ENCODE results near the gene NTRK1.
"Not testable (repeated sequence)": the region's sequence is repeated elsewhere in the genome, so short reads cannot be mapped to it uniquely, and the experiment has no call there.

NTRK1 gene

DNA sequence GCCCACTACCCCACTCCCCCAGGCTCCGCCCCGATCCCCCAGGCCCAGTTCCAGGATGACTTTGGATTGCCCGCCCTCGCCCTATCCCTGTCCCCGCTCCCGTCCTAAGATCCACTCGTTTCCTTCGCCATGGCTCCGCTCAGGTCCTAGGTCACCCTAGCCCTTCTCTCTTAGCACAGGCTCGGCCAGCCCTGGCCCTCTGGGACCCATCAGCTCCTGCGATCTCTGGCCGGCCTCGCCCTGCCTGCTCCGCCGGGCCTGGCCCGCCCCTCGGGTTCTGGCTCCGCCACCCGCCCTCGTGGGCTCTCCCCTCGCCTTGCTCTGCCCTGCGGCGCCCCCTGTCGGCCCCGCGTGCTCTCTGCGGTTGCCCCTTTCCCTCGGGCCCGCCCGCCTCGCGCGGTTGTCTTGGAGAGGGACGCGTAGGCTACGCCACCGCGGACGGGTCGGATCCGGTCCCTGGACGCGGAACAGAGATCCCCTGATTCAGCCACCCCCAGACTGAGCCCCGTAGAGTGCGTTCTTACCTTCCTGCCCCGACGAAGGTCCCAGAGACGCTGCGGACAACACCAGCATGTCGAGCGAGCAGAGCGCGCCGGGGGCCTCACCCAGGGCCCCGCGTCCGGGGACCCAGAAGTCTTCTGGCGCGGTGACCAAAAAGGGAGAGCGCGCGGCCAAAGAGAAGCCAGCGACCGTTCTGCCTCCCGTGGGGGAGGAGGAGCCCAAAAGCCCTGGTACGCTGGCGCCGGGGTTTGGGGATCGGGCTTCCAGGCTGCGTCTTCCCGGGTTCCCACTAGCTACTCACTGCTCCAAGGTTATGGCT lies 59.8 kb downstream of the NTRK1 start, which contains the start of gene LRRC71:
LRRC71 (plus strand) TSS at position 400 of the 820 bp plus-strand sequence; CDS start at position 572, 172 bp downstream.
- DNase-seq = peak in 1 of 2 experiments; percentile 66

DNA sequence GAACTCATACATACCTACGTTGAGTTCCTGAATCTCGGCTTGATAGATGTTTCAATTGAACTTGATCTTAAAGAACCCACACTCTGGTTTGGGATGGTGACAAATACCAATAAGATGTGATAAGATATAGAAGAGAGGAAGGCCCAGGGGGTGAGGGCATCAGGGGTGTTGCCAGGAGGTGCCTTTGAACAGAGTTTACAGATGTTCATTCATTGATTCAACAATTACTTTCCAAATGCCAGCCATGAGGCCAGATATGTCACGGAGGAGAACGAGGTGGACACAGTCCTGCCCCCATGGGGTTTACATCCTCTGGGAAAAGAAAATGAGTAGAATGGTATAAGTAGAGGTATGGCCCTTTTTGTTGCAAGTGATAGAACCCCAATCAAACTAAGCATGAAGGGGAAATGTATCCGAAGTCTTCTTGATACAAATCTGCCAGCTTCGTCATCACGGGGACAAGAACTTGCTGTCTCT lies 60.4 kb downstream of the NTRK1 start:
- no peak for DNase-seq

DNA sequence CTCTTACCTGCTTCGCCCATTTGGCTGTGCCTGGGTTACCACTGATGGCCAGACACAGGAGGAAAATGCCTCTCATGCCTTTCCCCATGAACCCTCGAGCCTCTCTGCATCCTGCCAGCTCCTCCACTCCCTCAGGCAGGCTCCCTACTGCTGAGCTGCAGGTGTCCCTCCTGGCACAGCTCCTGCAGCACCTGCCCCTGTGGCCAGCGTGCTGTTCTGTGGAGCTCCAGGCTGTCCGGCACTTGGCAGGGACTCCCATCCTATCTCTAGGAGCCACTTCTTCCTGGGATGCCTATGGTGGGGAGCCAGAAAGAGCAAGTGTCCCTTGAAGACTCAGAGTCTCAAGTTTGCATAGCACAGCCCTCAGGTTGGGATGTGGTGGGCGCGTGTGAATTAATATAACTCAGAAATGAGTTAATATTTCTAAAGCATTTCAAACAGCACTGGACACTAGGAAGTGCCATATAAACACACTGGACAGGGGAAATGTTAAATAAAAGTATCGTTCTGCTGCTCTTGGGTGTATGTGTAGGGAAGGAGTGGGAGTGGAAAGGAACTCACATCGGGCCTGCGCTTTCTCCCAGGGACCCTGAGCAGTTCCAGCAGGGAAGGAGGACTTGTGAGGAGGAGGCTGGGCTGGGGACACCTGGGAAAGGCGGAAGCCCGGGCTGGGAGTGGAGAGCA lies 62.5 kb downstream of the NTRK1 start:
- no peak for DNase-seq

DNA sequence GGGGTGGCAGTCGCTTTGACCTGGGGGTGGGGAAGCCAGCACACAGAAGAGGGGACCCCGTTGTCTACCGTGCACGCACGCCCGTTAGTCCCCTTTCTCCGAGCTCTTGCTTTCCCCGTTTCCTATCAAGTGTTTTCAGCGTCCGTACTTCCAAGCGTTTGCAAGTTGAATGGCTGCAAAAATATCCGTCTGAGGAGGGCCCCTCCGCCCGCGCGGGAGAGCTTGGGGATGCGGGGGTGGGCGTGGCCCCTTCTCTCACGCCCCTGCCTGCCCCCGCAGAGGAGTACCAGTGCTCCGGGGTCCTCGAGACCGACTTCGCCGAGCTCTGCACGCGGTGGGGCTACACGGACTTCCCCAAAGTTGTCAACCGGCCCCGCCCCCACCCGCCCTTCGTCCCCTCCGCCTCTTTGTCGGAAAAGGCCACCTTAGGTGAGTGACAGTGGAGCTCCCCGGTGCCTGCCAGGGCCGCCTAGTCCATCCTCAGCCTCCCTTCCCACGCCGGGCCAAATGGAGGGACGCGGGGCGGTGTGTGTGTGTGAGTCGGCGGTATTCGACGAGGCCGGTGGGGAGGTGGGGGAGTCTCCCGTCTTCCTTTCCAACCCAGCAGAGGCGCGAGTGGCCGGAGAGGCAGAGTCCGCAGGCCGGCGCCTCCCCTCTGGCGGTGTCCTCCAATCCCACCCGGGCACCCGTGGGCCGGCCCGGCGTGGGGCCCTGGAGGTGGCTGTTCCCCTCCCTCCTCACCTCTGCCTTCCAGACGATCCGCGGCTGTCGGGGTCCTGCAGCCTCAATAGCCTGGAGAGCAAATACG lies 63.2 kb downstream of the NTRK1 start:
- DNase-seq = no peak

DNA sequence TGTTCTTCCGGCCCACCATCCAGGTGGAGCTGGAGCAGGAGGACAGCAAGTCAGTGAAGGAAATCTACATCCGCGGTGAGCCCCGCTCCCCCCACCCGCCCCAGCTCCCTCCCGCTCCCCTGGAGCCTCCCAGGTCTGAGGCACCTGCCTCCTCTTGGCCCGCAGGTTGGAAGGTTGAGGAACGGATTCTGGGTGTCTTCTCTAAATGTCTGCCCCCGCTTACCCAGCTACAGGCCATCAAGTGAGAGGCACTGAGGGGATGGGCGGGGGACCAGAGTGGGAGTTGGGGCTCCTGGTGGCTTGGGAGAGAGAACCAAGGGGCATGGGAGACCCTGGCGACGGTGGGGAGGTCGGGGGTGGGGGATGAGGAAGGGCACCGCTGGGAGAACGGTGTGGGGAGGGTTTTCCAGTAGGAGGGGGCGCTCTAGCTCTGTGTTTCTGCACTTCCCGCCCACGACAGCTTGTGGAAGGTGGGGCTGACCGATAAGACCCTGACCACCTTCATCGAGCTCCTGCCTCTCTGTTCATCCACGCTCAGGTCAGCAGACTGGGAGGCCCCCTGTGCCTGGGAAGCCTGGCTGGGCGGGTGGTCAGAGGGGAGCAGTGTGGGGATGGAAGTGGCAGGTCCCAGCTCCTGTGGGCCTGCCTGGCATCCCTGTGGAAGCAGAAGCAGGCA lies 64.0 kb downstream of the NTRK1 start:
- no peak for DNase-seq

DNA sequence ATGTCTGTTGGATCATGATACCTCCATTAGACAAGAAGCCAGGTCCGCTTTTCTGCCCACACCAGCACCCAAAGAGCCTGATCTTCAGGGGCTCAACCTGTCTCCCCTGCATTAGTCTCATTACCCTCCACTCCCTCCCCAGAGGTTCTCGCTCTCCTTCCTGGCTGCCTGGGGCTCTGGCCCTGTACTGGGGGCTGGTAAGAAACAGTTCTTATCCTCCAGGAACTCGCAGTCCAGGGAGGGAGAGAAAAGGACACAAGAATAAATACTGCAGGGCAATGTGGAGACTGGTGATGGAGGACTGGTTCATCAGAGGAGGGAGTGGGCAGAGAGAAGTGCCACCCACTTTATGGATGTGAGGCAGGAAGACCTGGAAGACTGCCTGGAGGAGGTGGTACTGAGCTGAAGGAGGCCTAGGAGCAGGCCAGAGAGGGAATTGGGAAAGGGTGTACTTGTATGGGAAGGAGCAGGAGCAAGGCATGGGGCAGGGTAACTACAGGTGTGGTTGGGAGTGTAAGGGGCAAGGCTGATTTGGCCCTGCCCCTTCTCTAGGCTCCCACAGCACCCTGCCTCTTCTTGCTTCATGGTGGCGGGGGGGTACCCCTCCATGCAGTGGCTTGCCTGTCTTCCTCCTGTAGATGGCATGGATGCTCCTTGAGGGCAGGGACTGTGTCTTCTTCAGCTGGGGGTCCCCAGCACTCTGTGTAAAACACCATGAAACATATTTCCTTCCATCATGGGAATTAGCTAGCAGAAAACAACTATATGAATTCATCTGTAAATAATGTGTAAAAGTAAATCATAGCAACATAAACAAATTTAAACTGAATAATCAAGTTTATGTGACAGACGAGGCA lies 64.7 kb downstream of the NTRK1 start:
- DNase-seq = no peak

DNA sequence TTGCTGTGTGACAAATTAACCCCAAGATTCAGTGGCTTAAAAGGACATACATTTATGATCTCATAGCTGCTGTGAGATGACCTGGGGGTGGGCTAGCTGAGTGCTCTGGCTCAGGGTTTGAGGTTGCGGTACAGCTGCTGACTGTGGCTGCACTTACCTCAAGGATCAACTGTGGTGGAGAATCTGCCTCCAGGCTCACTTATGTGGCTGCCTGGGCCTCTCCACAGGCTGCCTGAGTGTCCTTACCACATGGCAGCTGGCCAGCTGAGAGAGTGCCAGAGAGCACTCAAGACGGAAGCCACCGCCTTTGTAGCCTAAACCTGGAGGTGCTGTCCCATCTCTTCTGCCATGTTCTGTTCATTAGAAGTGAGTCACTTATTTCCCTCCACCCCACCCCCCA lies 65.5 kb downstream of the NTRK1 start:
- peak in 1 of 2 experiments; percentile 52 for DNase-seq

DNA sequence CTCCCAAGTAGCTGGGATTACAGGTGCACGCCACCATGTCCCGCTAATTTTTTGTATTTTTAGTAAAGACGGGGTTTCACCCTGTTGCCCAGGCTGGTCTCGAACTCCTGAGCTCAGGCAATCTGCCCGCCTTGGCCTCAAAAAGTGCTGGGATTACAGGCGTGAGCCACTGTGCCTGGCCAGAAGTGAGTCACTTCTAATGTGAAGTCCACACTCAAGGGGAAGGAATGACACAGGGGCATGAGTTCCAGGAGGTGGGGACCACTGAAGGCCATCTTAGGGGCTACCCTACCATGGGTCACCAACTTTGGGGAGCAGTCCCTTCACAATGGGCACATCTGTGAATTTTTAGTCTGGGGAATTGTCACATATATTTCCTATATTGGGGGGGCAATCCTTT lies 66.0 kb downstream of the NTRK1 start:
- not testable (repeated sequence) for DNase-seq

DNA sequence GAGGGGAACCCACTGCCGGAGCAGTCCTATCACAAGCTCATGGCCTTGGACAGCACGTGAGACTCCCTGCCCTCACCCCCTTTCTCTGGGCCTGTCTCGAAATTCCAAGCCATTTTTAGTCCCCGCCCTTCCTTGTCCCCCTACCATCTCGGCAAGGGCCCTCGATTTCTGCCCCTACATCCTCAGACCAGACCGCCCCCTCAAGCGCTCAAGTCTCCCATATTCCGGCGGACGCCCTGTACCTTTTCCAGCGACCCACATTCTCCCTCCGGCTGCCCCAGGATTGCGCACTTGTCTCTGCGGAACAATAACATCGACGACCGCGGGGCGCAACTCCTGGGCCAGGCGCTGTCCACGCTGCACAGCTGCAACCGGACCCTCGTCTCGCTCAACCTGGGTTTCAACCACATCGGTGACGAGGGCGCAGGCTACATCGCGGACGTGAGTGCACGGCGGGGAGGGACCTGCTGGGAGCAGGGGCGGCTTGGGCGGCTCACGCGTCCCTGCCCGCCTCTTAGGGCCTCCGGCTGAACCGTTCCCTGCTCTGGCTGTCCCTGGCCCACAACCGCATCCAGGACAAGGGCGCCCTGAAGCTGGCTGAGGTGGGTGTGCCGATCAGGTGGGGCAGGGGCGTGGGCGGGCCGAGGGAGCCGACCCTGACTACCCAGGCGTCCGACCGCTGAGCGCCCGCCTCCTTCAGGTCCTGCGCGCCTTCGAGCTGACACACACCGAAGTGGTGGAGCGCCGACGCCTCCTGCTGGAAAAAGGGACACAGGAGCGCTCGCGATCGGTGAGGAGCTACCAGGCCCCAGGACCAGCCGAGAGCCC lies 66.8 kb downstream of the NTRK1 start:
- DNase-seq = peak in 1 of 2 experiments; percentile 73

DNA sequence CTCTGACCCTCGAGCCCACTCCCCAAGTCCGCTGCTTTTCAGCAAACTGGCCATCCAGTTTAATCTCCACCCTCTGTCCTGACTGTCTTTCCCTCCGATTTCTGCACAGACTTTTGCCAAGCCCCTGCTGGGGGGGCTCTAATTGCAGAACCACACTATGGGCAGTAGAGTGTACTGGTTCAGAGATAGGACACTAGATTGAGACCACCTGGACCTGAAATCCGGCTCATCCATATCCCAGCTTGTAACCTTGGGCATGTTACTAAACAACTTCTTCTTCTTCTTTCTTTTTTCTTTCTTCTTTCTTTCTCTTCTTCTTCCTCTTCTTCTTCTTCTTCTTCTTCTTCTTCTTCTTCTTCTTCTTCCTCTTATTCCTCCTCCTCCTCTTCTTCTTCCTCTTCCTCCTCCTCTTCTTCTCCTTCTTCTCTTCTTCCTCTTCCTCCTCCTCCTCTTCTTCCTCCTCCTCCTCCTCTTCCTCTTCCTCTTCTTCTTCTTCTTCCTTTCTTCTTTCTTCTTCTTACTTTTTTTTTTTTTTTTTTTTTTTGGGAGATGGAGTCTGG lies 67.5 kb downstream of the NTRK1 start:
- no peak for DNase-seq

DNA sequence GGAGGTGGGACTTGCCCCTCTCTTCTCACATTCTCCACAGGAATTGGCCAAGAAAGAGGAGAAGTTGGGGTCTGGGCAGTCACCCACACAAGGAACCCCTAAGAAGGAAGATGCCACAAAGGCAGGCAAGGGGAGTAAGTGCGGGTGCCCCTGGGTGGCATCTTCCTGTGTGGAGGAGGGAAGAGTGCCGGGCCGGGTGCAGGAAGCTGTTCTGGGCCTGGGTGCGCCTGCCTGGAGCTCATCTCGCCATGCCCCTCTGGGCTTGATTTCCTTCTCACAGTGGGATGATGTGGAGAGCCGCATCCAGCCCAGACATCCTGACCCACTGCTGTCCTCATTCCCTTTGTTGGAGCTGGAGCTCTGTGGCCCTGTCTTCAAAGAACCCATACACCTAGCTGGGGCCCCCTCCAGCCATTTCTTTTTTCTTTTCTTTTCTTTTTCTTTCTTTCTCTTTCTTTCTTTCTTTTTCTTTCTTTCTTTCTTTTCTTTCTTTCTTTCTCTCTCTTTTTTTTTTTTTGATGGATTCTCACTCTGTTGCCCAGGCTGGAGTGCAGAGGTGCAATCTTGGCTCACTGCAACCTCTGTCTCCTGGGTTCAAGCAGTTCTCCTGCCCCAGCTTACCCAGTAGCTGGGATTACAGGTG lies 69.1 kb downstream of the NTRK1 start:
- DNase-seq = no peak

DNA sequence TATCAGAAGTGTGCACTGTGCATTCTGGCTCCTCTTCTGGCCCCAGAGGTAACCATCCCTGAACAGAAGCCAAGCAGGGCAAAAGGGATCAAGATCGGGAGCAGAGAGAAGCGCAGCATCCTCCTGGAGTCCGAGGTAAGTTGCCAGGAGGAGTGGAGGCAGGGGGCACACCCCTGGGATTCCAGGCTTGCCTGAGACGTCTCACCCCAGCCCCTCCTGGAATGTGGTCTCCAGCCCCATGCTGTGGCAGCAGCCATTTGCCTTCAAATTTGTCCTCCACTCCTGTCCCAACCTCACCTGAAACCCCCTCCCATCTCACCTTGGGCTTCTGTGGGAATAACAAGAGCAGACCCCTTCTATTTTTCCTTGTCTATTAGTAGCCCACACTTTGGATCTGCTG lies 69.8 kb downstream of the NTRK1 start:
- DNase-seq = no peak

Data from NCI-H446 (cell line).